Cardiac septum (tissue), 1 donor: ENCODE results near the gene ING3. TPM values are rescaled to one million over a fixed set of nuclear protein-coding genes. Genes with fewer than 3 reads are reported as not detected.
A peak's percentile ranks its signal among the peaks of the same experiment; 100 is the strongest.

Experiments used
- DNase-seq: peaks from one replicate; pipeline ENCODE4 v3.0.0-alpha.2; 2020; ENCODE audit warnings: low spot score
- intact Hi-C: fragments of 100-400 bp; cut with DNase I; formaldehyde crosslinking; loops from one replicate; pipeline ENCODE4 v1.14.0; 2022
- total RNA-seq: library from RNA; stranded (reverse); fragmentation: NEBNext Ultra II Directional; extraction: Animal tissue kit (Norgen Biotek cat#: 25700); gene quantifications from one replicate; pipeline ENCODE4 v1.2.1, GENCODE V29; 2021
- donor health status: DM: no; HTN: no; CAD: no.

ING3 gene
- total RNA-seq, 1 donor from 2014 or later, result 15.5 TPM

DNA sequence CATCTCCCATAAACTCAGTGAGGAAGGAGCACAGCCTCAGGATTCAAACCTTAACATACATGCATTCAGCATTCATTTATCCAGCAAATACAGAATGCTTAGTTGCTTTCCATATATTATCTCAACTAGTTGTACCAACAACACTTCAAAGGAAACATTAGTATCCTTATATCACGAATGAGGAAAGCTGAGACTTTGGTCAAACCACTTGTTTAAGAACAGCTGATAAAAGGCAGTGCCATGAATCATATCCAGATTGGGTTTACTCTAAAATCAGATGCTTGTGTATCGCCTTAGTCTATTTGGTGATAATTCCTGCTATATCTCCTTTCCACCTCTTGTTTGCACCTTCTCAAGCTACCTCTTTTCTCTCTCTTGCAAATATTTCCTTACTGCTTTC lies 36.1 kb downstream of the ING3 start:
- intact Hi-C loops, result loop anchor here (1.0 kb wide), 1 partner anchor 121 kb away; no protein-coding TSS in a partner anchor
- no peak for DNase-seq

GRCh38 chr7:120987280-120987679 lies 36.7 kb downstream of the ING3 start:
- no peak for DNase-seq
- intact Hi-C loops, result loop anchor here (1.0 kb wide), 1 partner anchor 120 kb away; no protein-coding TSS in a partner anchor

GRCh38 chr7:120987683-120988590 lies 37.4 kb downstream of the ING3 start:
- intact Hi-C loops, result loop anchor here (1.0 kb wide), 2 partner anchors 93 to 119 kb away; no protein-coding TSS in a partner anchor
- peak; percentile 93 for DNase-seq

DNA sequence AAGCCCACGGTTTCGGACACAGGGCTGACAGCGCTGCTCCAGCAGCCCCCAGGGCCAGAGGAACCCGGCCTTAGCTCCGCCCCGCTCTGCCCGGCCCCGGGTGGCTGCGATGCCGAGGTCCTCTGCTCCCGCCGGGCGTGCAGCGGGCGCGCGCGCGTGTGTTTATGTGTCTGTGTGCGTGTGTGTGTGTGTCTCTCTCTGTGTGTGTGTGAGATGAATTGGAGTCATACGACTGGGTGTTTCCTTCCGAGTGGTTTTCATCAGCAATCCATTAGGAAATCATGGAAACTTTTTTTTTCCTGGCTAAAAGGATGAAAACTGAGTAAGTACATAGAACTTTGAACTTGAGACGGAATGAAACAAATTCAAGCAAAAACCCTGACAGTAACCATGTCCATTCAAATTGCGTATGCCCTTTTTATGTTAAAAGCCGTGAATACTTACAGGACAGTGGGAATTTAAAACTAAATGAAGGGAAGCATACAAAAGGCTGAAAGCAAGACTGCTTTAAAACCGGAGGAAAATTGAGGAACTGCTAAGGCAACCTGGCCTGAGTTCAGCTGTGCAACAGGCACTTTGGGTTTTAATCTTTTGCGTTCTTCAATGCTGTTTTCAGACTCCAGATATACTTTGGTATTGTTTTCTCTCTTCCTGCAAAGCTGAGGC lies 38.1 kb downstream of the ING3 start, which contains the start of gene CPED1:
Gene CPED1, plus strand, starts transcription at position 121 of the 666 bp plus-strand sequence. CDS start 911 bp downstream, outside the sequence.
- intact Hi-C loops, result loop anchor here (1.0 kb wide), 1 partner anchor 93 kb away; no protein-coding TSS in a partner anchor
- peak; percentile 89 for DNase-seq

- intact Hi-C loops, result no loop called here
- no peak for DNase-seq
These were observed 39.0 kb downstream of the ING3 start for GRCh38 chr7:120989257-120990220.

GRCh38 chr7:120990468-120991118 lies 40.0 kb downstream of the ING3 start:
- no peak for DNase-seq
- intact Hi-C loops, result no loop called here

DNA sequence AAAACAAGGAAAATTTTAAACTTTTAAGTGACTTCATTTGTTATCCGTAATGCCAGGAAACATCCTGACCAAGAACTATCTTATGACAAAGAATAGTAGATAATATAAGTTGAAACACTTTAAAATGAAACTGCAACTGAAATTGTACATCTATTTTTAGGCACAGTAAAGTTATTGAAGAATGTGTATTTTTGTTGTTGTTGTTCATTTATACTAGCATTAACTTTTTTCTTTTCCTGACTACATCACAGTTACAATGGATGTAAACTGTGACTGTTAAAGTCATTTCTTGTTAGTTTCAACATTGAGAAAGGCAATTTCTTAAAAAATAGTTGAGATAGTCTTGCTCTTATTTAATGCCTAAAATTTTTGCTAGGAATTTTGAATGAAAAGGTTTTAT lies 40.6 kb downstream of the ING3 start:
- DNase-seq, result no peak
- intact Hi-C loops, result no loop called here

DNA sequence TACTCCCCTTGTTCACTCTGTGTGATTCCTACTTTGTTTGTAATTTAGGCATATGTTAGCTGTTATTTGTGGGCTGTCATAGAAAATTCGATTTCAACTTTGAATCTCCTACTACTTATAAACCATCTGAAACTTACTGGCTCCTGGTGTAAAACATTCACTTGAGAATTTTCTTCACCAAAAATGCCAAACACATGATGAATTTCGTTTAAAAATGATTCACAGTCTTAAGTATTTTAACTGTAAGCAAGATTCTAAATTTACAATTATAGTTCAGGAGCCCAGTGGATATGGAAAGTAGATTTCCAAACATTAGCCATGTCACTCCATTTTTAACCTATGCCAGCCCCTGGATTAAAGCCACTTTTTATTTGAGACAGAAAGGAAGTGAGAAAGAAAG lies 41.0 kb downstream of the ING3 start:
- intact Hi-C loops, result no loop called here
- no peak for DNase-seq

- intact Hi-C loops, result no loop called here
These were observed 41.8 kb downstream of the ING3 start for GRCh38 chr7:120992272-120992964.

GRCh38 chr7:120992965-120993494 lies 42.5 kb downstream of the ING3 start:
- intact Hi-C loops, result no loop called here
- DNase-seq, result no peak

More at GRCh38 chr7:120992272-120992964, 41.8 kb downstream of the ING3 start:
- DNase-seq, result no peak

DNA sequence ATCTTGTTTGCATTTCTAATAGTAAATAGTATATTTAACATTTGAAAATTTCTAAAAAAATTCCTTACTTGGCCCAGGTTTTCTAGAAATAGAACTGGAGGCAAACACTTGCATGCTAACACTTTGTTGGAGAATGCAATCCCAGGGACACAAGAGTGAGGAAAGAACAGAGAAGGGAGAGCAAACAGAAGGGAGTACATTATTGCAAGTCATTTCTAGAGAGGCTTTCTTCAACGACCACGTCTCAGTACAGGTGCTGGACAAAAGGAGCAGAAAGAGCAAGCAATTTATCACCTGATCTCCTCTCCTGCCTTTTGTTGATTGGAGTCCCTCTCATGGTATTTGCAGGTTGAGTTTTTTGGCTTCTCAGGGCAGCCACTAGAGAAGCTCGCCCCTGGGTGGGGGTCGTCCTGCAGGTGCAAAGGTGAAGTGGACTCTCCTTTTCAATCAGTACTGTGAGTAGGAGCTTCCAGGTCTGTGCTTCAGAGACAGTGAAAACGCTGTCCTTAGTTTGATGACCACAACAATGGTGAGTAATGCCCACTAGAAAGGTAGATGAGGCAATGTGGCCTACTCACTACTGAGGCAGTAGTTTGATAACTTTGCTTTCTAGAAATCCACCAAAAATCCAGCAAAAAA lies 43.1 kb downstream of the ING3 start:
- DNase-seq, result no peak
- intact Hi-C loops, result no loop called here

DNA sequence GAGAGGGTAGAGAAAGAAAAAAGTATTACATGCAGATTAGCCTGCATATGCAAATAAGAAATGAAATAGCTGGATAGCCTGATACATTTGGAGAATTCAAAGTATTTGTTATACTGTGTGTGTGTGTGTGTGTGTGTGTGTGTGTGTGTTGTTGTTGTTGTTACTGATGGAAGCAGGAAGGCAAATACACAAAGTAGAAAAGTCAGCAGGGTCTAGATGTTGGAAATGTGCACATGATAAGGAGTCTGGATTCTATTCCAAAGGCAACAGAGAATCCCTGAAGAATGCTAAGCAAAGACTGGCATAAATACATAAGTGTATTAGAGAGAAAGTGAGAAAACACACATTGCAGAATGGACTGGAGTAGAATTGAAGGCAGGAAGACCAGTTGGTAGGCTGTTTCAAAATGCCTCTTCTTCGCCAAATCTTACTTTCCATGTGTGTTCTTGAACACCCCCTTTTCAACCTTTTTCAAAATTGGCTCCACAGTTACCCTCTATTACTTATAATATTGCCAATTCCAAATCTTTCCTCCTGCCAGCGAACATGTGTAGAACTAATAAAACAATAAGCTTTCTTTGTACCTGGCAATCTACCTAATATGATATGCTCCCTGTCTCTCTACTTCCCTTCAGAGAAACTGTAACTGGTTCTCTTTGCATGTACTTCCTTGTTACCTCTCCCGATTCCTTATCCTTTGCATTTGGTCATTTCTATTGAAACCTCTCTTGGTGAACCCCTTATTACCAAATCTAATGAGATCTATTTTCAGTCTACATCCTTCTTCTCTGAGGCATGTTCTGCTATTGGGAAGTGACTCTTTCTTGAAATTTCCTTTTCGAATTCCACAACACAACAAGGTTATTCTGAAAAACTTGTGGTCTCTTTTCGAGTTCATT lies 44.2 kb downstream of the ING3 start:
- intact Hi-C loops, result no loop called here
- no peak for DNase-seq

DNA sequence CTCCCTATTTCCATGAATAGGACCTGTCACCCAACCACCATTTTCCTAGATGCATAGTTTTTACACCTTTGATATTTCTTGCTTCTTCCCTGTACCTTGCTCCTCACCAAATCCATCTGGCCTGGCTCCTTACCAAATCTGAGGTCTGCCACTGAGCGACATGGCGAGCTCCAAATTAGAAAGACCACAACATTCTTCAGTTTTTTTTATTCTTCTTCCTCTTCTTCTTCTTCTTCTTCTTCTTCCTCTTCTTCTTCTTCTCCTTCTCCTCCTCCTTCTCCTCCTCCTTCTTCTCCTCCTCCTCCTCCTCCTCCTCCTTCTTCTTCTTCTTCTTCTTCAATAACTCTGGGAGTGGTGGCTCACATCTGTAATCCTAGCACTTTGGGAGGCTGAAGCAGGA lies 45.1 kb downstream of the ING3 start:
- intact Hi-C loops, result no loop called here
- DNase-seq, result no peak

- DNase-seq, result peak; percentile 84
- intact Hi-C loops, result no loop called here
These were observed 45.9 kb downstream of the ING3 start for GRCh38 chr7:120996333-120996987.

DNA sequence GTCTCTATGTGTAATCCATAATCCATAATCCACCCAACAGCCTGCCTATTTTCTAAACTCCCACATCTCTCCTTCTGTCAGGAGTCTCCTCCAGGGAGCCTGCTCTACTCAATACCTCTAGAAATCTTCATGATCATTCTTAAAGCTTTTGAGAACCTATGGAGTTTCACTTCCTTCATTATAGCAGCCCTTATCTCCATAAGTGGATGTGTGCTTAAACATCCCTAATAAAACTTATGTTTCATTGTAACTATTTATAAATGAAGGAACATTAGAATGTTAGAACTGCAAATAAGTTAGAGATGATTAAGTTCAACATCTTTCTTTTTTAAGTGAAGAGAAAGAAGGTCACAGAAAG lies 46.4 kb downstream of the ING3 start:
- DNase-seq, result no peak
- intact Hi-C loops, result no loop called here

DNA sequence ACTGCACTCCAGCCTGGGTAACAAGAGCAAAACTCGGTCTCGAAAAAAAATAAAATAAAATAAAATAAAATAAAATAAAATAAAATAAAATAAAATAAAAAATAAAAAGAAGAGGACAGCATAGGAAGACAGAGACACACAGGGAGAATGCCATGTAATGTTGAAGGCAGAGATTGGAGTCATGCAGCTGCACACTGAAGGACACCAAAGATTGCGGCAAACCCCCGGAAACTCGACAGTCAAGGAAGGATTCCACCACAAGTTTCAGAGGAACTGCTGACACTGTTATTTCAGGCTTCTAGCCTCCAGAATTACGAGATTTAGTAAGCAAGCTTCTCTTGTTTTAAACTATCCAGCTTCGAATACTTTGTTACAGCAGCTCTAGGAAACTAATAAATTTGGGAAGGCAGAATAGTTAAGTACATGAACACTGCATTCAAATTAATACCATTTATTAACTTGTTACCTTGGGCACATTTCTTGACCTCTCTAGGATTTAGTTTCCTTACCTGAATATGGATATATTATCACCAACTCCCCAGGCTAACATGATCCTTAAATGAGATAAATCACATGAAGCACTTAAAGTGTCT lies 47.4 kb downstream of the ING3 start:
- intact Hi-C loops, result no loop called here
- no peak for DNase-seq
